Left renal cortex interstitium (tissue), 4 donors: Measurements from ENCODE around the gene CCNB1IP1. TPM values are rescaled to one million over a fixed set of nuclear protein-coding genes. Genes with fewer than 3 reads are reported as not detected.
"Not testable (repeated sequence)": the region's sequence is repeated elsewhere in the genome, so short reads cannot be mapped to it uniquely, and the experiment has no call there.

Source experiments
- DNase-seq, 4 donors: peaks; one replicate each; pipeline ENCODE4 v3.0.0-alpha.2; 2013; ENCODE audit warnings: low read depth in 4 of 4, low spot score in 2 of 4, missing footprints in 1 of 4
- polyA plus RNA-seq, 4 donors: library from polyadenylated mRNA; unstranded; fragments of 120-200 nt; gene quantifications; one replicate each; pipeline ENCODE4 v1.2.1, GENCODE V29; 2013; ENCODE audit not compliant: insufficient read length in 4 of 4

The CCNB1IP1 gene
- polyA plus RNA-seq = 100 to 1,000 TPM; 108 to 134 (median 109) TPM

- peak; percentile 71 to 92 (median 84) for DNase-seq
Measured at GRCh38 chr14:20332788-20333493, at the start of gene CCNB1IP1. TSS of gene CCNB1IP1 (minus strand) at chr14:20333279. CDS start at chr14:20316523, 16,756 bp downstream.

DNA sequence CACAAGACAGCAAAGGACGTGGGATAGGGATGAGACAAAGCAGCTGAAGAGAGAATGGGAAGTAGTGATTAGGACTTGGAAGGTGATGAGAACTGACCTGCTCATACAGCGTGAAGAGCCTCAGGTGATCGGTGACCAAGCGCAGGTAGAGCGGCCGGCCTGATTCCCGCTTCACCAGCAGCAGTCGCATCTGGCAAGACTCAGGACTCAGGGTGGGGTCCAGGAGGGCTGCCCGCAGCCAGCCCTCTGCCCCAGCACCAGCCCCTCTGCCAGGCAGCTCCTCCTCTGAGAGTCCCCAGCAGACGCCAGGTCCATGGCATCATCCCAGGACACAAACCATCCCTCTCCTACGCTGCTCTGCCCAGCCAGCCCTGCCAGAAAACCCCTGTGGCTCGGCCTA lies 49.4 kb upstream of the CCNB1IP1 start:
- DNase-seq = no peak

- DNase-seq = no peak
Measured at GRCh38 chr14:20381341-20381740, 48.3 kb upstream of the CCNB1IP1 start.

DNA sequence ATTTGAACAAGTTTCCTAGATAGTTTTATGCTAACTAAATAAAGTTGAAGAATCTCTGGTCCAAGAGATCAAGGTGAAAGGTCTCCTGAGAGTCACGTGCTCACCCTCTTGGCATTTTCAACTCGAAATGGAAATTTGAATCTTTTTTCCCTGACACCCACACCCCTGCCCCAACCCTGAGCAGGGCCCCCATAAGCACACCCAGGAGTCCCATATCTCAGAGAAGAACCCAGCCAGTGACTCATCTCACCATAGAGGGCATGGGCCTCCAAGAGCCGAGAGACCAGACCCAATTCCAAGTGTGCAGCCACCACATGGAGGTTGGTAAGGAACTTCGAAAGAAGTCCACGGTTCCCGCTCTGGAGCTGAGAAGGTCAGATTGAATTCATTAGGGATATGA lies 47.6 kb upstream of the CCNB1IP1 start:
- DNase-seq = no peak

- DNase-seq = no peak
Measured at GRCh38 chr14:20379743-20380142, 46.7 kb upstream of the CCNB1IP1 start.

DNA sequence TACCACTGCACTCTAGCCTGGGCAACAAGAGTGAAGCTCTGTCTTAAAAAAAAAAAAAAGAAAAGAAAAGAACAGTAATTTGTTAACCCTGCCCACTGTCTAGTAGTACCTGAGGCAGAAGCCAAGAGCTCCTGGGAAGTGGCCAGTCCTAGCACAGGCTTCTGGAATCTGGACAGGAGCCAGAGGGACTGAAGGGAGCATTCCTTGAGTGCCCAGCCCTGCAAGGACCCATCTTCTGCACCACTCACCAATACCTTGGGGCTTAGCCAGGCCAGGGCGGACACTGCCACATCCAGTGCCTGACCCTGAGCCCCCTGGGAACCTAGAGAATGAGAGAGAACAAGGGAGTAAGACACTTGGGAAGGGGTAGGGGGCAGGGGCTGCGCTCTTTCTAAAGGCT lies 44.1 kb upstream of the CCNB1IP1 start:
- DNase-seq = no peak

DNA sequence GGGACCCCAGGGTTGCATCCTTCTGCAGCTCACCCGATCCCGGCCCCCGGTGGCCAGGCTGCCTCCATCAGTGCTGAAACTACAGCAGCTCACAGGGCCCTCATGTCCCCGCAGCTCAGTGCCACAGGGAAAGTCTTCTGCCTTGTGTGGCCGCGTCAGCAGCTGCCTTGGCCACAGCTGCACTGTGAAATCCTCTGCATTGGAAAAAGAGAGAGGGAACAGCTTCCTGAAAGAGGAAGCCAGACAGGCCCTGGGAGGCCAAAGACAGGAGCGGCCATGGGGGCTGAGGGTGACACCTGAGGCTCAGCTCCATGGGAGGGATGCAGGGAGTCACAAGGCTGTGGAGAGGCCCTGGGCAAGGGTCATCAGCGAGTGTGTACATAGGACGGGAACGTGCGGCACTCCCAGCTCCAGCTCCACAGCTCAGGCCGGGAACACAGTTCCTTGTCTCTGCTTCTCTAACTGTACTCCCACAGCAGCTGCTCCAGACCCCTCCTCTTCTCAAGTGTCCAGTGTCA lies 43.1 kb upstream of the CCNB1IP1 start:
- no peak for DNase-seq

GRCh38 chr14:20375471-20375870 lies 42.4 kb upstream of the CCNB1IP1 start:
- DNase-seq = no peak

- DNase-seq = no peak
Measured at GRCh38 chr14:20372796-20373195, 39.7 kb upstream of the CCNB1IP1 start.

DNA sequence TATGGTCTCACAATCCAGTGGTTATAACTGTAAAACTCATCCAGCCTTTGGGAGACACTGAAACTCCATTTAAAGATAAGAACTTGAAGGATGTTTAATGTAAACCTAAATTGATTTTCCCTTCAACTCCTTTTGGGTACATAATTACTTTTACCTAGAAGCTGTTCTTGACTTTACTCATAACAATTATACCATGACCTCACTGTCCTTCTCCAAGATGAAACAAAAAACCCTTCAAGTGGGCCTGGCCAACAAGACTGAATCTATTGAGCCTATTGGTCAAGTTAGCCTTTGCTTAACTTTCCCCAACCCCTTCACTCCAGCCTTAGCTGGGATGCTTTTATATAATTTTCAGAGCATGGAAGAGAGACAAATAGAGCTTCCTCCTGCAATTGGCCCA lies 32.8 kb upstream of the CCNB1IP1 start:
- no peak for DNase-seq

DNA sequence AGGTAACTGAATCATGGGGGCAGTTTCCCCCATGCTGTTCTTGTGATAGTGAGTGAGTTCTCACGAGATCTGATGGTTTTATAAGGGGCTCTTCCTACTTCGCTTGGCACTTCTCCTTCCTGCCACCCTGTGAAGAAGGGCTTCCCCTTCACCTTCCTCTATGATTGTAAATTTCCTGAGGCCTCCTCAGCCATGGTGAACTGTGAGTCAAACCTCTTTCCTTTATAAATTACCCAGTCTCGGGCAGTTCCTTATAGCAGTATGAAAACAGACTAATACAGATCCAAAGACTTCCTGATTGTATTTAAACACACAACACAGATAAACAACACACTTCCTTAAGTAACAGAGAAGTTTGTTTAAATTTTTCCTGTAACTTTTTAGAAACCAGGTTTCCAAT lies 25.4 kb upstream of the CCNB1IP1 start:
- not testable (repeated sequence) for DNase-seq

DNA sequence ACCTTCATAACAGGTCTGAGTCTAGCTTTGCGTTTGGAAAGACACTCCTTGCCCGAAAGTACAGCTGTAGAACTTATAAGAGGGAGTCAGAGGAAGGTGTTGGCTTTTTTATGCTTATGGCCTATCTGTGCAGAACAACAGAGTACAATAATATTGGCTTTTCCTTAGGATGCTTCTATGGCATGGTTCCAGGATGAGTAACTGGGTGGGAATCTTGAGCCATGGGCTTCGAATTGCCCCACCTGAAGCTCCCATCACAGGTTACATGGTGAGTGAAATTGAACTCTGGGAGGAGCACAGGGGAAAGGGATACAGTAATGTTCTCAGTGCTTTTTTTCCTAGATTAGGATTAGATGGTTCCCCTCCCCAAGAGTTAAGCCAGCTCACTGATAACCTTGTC lies 23.3 kb upstream of the CCNB1IP1 start:
- no peak for DNase-seq

DNA sequence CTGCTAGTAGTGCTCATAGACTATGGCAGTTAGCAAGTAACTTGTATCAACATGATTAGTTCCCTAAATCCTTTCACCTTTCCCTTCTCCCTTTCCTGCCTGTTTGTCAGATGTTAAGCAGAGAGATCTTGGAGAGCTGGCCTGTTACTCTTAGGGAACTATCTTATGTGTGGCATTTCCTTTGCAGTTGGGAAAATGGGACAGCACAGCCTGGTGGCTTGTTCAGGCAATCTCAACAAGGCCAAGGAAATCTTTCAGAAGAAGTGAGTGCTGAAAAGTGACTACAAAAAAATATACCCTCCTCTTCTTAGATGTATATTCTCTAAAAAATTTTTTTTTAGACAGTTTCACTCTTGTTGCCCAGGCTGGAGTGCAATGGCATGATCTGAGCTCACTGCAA lies 17.8 kb upstream of the CCNB1IP1 start:
- DNase-seq = no peak

- DNase-seq = no peak
Measured at GRCh38 chr14:20350282-20350681, 17.2 kb upstream of the CCNB1IP1 start.

DNA sequence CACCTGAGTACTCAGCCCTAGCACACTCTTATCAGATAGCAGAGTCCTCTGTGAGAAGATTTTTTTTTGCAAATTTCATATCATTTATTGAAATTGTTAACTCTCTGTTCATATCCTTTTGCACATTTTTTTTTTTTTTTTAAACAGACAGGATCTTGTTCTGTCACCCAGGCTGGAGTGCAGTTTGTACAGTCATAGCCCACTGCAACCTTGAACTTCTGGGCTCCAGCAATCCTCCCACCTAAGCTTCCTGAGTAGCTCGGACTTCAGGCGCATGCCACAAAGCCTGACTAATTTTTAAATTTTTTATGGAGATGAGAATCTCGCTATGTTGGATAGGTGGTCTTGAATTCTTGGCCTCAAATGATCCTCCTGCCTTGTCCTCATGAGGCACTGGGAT lies 14.7 kb upstream of the CCNB1IP1 start:
- no peak for DNase-seq

DNA sequence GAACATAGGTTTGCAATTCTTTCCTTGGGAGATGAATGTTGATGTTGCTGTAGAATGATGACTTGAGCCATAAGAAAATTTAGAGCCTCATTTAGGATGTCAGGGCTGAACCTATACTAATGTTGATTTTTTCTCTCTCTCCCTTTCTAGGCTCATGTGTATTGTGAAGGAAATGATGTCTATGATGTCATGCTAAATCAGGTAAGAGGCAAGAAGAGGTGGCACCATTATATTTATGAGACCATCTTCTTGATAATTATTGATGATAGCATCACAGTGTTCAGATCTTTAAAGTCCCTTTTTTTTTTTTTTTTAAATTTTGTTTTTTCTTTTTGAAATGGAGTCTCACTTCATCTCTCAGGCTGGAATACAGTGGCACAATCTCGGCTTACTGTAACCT lies 13.6 kb upstream of the CCNB1IP1 start:
- no peak for DNase-seq

DNA sequence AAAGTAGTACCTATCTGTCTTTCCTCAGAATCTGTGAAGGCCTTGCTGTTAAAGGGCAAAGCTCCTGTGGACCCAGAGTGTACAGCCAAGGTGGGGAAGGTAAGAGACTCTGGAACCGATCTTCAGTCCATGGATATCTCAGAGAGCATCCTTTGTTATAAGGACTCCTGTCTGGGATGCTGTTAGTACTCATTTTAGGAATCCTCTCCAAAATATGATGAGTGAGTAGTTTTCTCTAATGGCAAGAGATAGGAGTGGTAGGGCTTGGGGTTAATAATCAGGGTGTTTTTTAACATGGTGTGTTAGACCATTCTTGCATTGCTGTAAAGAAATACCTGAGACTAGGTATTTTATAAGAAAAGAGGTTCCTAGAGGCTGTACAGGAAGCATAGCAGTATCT lies 12.3 kb upstream of the CCNB1IP1 start:
- DNase-seq = no peak

DNA sequence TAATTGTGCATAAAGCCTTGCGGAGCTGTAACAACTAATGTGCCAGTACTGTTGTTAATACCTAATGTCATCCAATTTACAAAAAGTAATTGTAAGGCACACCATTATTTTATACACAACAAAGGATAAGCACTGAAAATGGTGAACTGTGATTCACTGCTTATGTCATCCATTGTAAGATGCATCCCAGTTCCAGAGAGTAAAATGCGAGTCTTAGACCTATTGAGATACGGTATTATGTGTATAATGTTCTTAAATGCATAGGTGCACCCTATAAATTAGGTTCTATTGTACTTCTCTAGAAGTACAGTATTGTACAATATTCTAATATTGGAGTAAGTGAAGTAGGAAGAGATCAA lies 10.8 kb upstream of the CCNB1IP1 start:
- peak in 1 of 4 donors; percentile 43 for DNase-seq

GRCh38 chr14:20343092-20343861 lies 10.2 kb upstream of the CCNB1IP1 start, which contains the start of gene PARP2:
TSS of gene PARP2 (plus strand) at chr14:20343635. CDS start at chr14:20343642, 7 bp downstream.
- DNase-seq = peak; percentile 99 to 100 (median 100)

DNA sequence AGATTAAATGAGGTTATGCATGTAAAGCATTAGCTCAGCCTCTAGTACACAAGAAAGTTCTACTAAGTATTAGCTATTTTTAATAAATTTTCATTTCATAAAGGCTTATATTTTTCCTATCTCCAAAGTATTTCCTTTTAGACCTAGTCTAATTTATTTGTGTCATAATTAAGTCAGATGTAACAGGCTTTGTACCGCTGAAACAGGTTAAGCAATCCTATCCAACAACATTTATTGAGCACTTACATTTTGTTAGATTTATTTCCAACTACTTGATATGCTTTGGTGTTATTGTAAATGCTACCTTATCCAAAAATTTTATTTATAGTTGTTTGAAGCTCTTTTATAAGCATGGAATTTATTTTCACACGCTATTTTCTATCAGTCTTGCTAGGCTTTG lies 8.6 kb upstream of the CCNB1IP1 start:
- no peak for DNase-seq

GRCh38 chr14:20341032-20341431 lies 8.0 kb upstream of the CCNB1IP1 start:
- not testable (repeated sequence) for DNase-seq

DNA sequence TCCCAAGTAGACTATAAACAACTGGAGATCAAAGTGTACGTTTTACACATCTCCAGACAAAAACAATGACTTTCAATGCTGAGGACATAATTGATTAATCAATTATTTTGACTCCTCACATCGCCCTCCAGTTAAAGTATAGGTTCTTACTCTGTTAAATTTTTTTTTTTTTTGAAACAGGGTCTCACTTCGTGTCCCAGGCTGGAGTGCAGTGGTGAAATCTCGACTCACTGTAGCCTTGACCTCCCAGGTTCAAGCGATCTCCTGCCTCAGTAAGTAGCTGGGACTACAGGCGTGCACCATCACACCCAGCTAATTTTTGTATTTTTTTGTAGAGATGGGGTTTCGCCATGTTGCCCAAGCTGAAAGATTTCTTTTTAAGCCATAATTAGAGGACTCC lies 938 bp upstream of the CCNB1IP1 start:
- DNase-seq = no peak
